B cell (primary cell): ENCODE data around the gene MMRN2.
"Not testable (repeated sequence)": the region's sequence is repeated elsewhere in the genome, so short reads cannot be mapped to it uniquely, and the experiment has no call there.

ENCODE experiments used
- EZH2 ChIP-seq: IDR thresholded peaks from 2 replicates; pipeline ENCODE4 v1.6.1; 2012; ENCODE audit warnings: borderline replicate concordance, low read depth, mild to moderate bottlenecking, moderate library complexity, low read length; ENCODE audit not compliant: insufficient read depth, poor library complexity, severe bottlenecking
- TF ChIP-seq, protein P1 (sequence below): fragments of 200-600 bp; IDR thresholded peaks from one replicate; pipeline ENCODE4 v1.8.0; 2022; ENCODE audit warnings: antibody characterized with exemption, mild to moderate bottlenecking

DNA sequence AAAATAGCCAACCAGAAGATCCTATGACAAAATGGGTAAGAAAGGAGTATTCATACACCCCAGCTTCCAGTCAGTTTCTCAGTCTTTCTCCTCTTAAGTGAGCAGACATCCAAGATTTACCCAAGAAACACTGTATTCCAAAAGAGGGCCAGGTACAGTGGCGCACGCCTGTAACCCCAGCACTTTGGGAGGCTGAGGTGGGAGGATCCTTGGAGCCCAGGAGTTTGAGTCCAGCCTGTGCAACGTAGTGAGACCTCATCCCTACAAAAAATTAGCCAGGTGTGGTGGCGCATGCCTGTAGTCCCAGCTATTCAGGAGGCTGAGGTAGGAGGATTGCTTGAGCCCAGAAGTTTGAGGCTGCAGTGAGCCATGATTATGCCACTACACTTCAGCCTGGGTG, 9.6 kb downstream of the MMRN2 start:
- TF ChIP-seq, protein P1, sequence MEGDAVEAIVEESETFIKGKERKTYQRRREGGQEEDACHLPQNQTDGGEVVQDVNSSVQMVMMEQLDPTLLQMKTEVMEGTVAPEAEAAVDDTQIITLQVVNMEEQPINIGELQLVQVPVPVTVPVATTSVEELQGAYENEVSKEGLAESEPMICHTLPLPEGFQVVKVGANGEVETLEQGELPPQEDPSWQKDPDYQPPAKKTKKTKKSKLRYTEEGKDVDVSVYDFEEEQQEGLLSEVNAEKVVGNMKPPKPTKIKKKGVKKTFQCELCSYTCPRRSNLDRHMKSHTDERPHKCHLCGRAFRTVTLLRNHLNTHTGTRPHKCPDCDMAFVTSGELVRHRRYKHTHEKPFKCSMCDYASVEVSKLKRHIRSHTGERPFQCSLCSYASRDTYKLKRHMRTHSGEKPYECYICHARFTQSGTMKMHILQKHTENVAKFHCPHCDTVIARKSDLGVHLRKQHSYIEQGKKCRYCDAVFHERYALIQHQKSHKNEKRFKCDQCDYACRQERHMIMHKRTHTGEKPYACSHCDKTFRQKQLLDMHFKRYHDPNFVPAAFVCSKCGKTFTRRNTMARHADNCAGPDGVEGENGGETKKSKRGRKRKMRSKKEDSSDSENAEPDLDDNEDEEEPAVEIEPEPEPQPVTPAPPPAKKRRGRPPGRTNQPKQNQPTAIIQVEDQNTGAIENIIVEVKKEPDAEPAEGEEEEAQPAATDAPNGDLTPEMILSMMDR = not testable (repeated sequence)
- TF ChIP-seq EZH2 = not testable (repeated sequence)
